HG03045 (cell line): Measurements from ENCODE around the gene GRB14.
"Not testable (repeated sequence)": the region's sequence is repeated elsewhere in the genome, so short reads cannot be mapped to it uniquely, and the experiment has no call there.

Experiments
- ATAC-seq: cut with Tn5 transposase; IDR thresholded peaks from one replicate; pipeline ENCODE4 v1.9.1; 2021; ENCODE audit warnings: mild to moderate bottlenecking, moderate library complexity; ENCODE audit not compliant: unreplicated experiment

The GRB14 gene

DNA sequence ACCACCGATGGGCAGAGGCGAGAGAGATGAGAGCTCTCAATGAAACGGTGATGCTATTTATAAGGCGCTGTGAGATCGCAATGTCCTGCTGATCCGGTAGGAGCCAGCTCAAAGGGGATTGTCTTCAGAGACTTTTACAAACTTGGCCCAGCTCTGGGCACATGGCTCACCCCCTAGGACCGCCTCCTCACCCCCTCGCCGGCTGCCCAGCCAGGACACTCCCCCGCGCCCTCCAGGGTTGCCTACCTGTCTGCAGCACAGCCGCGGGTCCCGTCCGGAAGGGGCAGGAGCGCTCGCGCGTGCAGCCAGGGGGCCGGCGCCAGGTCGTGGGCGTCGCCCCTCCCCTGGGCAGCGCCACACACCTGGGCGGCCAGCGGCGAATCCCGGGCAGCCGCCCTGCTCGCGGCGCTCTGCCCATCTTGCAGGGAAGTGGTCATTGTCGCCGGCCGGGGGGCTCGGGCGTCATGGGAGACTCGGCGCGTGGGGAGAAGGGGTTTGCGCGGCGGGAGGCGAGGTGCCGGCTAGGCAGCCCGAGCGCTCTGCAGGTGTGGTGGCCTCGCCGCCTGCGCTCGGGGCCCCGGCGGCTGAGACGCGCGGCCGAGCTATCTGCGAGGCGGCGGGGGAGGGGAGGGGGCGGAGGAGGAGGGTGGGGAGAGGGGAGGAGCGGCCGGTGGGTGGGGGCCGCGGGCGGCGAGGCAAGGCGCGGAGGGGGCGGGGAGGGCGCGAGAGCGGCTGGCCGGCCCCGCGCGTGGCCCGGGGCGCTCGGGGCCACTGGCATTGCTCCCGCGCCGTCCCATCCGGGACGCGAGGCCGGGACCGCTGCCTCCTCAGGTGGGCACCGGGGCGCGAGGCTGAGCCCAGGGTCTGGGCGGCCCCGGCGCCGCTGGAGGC is at the start of gene GRB14:
GRB14 (minus strand) TSS at position 610 of the 891 bp plus-strand sequence; CDS start at position 437, 173 bp downstream.
- no peak for ATAC-seq

DNA sequence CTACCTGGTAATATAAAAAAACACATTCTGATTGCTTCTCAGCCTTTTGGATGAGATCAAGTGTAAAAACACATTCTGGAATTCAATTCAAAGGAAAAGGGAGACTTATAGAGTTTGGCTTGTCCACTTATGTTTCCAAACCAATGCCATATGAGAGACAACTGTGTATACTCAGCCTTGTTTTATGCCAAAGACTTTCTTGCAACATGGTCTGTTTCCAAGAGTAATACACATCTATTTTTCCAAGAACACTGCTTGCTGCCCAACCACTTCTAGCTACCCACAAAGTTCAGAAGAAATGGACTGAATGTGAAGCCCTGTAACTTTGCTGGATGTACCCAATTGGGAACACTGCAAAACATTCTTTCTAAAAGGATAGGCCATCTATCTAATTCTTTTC is 48.0 kb upstream of the GRB14 start:
- no peak for ATAC-seq

DNA sequence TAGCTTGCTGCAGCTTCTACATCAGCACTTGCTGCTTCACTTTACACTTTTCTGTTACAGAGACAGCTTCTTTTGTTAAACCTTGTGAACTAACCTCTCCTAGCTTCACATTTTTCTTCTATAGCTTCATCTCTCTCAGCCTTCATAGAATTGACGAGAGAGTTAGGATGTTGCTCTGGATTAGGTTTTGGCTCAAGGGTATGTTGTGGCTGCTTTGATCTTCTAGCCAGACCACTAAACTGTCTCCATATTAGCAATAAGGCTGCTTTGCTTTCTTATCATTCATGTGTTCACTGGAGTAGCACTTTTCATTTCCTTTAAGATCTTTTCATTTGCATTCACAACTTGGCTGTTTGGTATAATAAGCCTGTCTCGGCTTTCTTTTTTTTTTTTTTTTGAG is 46.3 kb upstream of the GRB14 start:
- no peak for ATAC-seq

DNA sequence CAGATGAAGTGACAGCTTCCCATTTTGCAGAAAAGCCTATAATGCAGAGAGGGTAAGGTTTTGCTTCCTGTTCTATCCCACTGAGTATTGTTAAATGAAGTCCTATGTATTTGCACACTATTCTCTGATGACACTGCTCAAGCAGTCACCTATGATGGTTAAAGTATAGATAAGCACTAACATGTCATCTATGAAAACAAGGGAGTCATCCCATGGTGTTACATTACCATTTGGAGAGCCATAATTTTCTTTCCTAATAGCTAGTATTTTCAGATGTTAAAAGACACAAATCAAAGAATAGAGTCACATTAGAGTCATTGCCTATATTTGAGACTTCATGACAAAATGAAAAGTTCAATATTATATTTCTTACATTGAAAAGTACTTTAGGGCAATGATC is 42.8 kb upstream of the GRB14 start:
- no peak for ATAC-seq

DNA sequence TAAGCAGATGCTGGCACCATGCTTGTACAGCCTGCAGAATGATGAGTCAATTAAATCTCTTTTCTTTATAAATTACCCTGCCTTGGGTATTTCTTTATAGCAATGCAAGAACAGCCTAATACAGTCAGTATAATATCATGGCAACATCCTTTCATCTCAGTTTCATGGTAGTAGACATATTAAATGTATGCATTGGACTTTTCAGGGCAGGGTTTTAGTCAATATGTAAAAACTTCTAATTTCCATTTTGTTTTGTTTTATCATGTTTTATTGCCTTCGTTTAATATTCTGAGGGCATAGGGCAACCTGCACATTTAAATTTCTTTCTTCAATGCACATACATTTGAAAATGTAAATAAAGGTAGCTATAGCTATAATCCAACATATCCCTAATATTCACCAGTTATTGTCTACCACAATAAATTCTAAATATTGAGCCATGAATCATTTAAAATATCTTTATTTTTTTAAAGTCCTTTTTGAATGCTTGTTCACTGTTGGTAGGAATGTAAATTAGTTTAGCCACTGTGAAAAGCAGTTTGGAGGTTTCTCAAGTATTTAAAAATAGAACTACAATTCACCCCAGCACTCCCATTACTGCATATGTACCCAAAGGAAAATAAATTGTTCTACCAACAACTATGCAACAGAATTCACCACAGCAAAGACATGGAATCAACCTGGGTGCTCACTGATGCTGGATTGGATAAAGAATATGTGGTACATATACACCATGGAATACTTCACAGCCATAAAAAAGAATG is 41.8 kb upstream of the GRB14 start:
- no peak for ATAC-seq

DNA sequence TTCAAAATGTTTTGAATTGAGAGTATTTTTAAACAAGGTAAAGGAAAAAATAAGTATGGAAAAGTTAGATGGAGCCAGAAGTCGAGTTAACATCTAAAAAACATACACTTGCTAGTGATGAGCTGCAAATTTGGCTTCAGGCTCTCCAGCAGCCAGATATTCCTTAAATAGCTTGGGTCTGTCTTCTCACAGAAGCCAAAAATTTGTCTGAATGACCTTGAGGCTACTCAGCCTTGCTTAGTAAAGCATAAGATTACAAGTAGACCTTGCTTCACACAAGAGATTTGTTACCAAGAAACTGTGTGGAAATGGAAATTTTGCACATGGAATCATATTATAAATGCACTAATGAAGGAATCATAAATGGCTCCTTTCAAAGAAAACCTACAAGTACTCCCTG is 40.8 kb upstream of the GRB14 start:
- ATAC-seq, result no peak

DNA sequence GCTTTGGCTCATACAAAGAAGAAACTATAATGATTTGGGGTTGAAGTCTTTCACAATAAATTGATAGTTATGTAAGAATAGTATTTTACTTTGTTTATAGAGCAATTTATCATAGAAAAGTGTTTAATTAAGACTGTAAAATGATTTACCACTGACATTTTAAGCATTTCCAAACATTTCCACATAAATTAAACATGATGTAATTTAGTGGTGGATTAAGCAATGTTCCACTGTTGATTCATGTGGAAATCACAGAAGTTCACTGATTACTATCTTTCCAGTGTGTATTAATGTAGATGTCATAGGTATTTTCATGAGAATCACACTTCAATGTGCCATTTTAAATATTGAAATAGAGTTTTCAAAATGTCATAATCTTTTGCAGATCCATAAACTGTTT is 40.1 kb upstream of the GRB14 start:
- no peak for ATAC-seq

DNA sequence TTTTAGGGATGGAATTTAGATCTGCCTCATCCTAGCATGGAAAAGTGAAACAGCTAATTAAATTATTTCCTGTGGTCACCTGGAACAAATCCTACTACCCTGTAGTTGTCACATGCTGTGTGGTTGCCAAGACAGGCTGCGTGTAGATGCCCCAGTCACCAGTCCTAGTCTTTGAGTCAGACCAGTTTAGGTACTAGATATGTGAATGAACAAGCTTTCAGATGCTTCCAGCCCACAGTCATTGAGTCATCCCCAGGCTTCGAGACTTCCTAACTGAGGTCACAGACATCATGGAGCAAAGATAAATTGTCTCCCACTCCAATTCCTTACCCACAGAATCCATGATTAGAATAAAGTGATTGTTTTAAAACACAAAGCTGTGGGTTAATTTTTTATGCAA is 35.8 kb upstream of the GRB14 start:
- no peak for ATAC-seq

DNA sequence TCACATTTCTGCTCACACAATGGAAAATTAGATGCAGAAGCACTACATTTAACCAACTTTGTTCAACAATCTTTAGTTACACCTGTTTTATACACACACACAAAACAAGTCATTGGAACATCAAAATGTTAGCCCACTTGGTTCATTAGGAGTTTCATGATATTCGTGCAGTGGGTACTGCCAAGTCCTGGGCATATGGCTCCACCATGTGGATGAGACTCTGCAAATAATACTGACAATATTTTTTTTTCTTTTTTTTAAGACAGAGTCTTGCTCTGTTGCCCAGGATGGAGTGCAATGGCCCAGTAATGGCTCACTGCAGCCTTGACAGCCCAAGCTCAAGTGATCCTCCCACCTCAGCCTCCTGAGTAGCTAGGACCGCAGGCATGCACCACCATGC is 34.5 kb upstream of the GRB14 start:
- ATAC-seq, result no peak

DNA sequence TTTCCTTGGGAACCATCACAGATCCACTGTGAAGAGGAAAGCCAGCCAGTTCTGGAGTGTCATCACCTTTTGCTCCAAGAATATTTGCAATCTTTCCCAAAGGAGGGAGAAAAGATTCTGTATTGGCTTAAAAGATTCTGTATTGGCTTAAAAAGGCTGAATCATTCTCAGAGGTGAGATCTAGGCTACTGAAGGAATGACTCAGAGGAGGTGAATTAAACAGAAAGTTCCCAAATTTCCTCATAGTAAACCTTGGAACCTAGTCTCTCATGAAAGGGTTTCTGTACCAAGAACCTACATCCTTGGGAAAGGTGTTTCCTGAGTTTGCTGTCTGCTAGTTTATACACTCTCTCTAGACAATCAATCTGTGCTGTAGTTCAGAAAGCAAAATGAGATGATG is 34.1 kb upstream of the GRB14 start:
- ATAC-seq, result no peak

DNA sequence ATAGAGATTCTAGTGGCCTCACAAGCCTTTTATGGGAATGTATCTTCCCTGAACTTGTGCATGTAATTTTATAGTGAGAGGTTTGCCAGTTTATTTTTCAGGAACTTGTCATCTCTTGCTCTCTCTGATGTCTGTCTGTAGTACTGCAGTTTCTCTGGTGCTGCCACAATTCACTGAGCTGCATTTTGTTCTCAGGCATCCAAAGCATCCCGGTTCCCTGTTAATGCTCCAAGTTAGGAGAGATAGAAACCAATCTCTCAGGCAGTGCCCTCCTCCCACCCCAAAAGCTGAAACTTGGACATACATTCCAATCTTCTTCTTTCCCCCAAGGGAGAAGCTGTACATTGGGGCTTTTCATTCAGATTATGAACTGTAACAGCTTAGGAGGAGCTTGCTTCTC is 30.1 kb upstream of the GRB14 start:
- ATAC-seq, result no peak

DNA sequence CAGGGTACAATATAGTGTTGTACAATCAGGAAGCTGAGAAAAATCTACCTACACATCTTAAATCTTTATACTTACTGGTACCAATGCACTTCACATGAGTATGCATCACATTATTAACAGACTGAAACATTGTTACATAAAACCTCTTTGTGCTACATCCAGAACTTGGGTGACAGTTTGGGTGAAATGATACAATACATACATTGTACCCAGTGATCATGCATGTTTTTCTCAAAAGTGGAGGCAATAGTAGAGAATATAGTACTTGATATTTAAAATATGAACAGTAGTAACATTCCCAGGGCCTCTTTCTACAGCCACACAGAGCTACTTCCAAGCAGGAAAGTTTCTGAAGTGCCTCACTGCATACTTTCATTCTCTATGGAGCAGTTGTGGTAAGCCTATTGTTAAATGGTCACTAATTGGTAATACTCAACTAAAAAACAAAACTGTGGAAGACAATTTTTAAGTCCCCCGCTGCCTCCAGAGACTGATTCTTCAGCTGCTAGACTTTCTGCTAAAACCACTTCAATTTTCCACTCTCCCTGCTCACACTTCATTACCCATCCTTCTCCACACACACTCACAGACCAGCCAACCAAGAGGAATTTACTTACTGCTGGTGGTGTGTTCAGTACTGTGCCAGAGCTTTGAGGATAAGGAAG is 22.9 kb upstream of the GRB14 start:
- ATAC-seq, result no peak

DNA sequence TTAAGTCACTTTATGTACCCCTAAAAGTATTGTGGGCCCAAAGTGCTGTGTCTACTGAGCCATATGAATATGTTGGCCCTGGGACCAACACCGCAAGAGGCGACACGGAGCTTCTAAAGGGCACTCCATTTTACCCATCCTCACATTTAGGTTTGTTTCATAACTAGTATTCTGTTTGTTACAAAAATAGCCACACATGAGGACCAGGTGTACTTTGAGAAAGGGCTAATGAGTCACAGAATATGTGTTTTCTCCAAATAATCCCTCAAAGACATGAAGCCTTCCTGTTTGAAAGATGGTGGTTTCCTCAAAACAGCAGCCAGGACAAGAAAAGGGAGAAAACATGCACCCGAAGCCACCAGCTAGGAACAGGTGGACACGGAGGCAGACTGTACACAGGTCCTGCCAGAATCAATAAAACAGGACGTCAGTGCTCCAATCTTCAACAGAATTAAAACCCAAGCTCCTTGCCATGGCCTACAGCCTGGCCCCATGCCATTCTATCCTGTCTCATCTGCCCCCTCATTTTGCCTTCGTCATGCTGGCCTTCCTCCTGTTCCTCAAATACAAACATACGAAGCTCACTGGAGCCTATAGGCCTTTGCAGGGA is 21.8 kb upstream of the GRB14 start:
- no peak for ATAC-seq

DNA sequence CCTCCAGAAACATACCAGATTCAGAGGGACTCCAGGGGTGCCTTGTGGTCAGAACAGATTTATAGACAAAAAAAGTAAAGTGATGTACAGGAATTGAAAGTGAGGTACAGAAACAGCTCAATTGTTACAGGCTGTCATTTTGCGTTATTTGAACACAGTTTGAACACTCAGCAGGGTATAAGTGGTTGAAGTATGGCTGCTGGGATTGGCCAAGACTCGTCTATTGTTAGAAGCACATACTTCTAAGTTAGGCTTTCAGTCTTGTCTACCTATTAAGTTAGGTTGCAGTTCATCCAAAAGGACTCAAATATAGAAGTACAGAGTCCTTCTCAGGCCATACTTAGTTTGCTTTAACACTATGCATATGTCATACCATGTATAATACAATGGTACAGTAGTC is 21.0 kb upstream of the GRB14 start:
- no peak for ATAC-seq

DNA sequence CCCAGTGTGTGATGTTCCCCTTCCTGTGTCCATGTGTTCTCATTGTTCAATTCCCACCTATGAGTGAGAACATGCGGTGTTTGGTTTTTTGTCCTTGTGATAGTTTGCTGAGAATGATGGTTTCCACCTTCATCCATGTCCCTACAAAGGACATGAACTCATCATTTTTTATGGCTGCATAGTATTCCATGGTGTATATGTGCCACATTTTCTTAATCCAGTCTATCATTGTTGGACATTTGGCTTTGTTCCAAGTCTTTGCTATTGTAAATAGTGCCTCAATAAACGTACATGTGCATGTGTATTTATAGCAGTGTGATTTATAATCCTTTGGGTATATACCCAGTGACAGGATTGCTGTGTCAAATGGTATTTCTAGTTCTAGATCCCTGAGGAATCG is 7.0 kb upstream of the GRB14 start:
- ATAC-seq, result not testable (repeated sequence)

DNA sequence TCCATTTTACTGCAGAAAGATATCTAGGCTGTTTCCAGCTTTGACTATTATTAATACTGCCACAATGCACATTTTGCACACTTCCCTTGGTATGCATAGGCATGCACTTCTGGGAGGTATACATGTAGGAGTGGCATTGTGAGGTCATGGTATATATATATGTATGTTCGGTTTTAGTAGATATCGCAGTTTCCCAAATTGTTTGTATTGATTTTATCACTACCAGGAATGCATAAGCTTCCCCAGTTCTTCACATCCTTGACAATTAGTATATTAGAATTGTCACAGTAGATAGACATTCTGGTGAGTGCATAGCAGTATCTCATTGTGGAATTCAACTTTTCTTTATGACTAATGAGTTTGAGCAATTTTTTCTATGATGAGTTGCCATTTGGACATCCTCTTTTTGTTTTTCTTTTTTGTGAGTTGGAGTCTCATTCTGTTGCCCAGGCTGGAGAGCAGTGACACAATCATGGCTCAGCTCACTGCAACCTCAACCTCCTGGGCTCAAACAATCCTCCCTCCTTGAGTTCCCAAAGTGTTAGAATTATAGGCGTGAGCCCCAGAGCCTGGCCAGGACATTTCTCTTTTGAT is 4.2 kb upstream of the GRB14 start:
- ATAC-seq, result no peak

DNA sequence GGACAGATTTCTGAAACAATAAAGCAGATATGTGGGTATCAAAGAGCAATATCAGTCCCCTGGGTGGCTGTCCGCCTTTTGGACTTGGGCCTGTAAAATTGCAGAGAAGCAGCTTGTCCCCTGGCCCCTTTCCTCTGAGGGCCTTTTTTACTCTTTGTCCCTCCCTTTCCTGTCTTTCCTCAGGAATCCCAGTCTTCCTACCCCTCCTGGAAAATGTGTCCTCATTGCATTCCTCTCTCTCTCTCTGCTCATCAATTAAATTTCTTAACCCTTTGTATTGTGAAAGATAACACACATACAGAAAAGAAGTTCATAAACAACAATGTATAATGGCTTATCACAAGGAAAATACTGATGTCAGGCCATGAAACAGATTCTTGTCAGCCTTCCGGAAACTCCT is 3.0 kb upstream of the GRB14 start:
- no peak for ATAC-seq

DNA sequence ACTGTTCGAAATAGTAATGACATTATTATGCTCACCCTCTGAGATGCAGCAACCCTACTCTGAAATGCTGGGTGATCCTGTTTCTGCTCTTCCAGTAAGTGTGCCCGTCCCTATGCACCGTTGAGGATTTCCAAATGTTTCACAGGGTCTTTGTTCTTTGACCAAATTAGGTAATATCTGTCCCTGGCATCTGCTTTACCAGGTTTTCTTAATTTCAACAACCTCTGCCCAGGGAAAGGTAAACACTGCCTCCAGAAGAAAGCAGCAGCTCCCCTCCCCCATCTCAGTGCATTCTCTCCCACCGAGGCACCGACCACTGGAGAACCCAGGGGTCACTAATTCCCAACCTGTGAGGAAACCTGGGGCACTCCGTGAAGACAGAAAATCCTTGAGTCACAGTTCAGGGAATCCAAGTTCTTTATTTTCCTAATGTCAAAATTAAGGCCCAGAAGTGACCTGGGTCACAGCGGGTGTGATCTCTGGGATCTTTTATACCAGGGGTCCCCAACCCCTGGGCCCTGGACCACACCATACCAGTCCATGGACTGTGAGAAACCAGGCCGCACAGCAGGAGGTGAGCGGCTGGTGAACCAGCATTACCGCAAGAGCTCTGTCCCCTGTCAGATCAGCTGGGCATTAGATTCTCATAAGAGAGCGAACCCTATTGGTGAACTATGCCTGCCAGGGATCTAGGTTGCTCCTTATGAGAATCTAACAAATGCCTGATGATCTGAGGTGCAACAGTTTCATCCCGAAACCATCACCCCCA is 1.2 kb upstream of the GRB14 start:
- ATAC-seq, result no peak

DNA sequence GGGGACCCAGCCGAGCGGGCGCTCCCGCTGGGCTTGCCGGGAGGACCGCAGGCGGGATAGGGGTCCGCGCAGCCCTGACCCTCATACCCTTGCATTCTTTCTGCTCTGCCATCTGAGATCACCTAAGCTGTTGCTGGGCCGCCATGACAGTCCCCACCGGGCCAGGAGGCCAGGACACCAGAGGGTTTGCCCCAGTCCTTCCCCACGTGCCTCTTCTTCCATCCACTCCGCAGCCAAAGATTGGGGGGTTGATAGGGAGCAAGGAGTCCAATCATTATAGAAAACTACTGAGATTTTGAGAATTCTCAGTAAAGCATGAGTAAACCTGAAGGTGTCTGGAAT is 453 bp upstream of the GRB14 start:
- ATAC-seq, result no peak

DNA sequence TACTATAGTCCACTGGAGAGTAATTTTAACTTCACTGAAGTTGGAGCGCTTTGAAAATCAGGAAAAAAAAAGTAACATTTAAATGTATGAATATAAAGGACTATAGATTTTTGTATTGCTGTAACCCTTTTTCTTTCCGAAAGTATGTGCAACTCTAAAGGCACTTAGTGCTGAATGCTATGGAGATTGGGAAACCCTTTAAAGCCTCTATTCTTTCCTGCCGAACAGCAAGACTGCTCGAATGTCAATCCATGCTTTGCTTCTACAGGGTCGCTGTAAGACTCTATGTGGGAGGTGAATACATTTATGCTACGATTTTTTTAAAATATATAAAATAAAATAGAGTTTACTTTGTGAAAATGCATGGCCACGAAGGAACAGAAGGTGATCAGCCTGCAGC is 825 bp downstream of the GRB14 start:
- no peak for ATAC-seq
